Measurements from ENCODE around the gene AXIN1. TPM values are rescaled to one million over a fixed set of nuclear protein-coding genes. Genes with fewer than 3 reads are reported as not detected.

Gene AXIN1
- total RNA-seq, 1 donor from 2014 or later = 19.6 TPM

DNA sequence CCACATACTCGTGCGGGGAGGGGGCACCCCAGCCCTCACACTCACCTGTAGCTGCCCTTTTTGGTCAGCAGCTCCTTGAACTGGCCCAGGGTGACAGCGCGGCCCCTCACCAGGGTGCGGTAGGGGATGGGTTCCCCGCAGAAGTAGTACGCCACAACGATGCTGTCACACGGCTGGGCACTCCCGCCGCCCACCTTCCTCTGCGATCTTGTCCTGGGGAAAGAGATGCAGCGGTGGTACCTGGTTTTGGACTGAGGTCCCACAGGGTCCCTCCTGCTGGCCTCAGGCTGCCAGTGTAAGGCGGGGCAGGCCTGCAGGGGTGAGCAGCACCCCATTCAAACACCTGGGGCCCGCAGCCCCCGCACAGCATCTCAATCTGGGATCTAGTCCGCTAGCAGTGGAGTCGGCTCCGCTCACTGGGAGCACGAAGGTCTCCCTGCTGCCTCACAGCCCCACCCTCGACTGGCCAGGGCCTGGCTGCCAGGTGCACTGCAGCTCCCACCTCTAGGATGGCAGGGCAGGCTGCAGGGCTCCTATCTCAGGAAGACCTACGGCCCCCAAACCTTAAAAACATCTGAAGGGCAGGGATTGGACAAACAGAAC, 63.0 kb downstream of the AXIN1 start:
- no peaks in the 10 kb centered on the region for H3K27me3 ChIP-seq
- H2AFZ ChIP-seq (replicated peaks) = no peak overlapping the region
- no peaks in the 10 kb centered on the region for H3K9me3 ChIP-seq (ENCODE audit: low read depth)
- no peak overlapping the region for H3K27ac Mint-ChIP-seq
- no peak for DNase-seq (ENCODE audit: low spot score)
- no peak overlapping the region for H3K4me2 ChIP-seq
- H3K27me3 Mint-ChIP-seq (ENCODE audit: insufficient read depth, low read depth) = peaks cover 2% of the 10 kb centered on the region
- no peak for TF ChIP-seq EZH2phosphoT487 (IDR thresholded peaks at IDR 0.05)
- TF ChIP-seq EZH2 (IDR thresholded peaks at IDR 0.05) = no peak
- TF ChIP-seq, protein P1, sequence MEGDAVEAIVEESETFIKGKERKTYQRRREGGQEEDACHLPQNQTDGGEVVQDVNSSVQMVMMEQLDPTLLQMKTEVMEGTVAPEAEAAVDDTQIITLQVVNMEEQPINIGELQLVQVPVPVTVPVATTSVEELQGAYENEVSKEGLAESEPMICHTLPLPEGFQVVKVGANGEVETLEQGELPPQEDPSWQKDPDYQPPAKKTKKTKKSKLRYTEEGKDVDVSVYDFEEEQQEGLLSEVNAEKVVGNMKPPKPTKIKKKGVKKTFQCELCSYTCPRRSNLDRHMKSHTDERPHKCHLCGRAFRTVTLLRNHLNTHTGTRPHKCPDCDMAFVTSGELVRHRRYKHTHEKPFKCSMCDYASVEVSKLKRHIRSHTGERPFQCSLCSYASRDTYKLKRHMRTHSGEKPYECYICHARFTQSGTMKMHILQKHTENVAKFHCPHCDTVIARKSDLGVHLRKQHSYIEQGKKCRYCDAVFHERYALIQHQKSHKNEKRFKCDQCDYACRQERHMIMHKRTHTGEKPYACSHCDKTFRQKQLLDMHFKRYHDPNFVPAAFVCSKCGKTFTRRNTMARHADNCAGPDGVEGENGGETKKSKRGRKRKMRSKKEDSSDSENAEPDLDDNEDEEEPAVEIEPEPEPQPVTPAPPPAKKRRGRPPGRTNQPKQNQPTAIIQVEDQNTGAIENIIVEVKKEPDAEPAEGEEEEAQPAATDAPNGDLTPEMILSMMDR (IDR thresholded peaks at IDR 0.05) = no peak
- no peaks in the 10 kb centered on the region for H3K79me2 ChIP-seq (ENCODE audit: low read depth)
- H3K4me1 Mint-ChIP-seq = no peaks in the 10 kb centered on the region
- H3F3A ChIP-seq (ENCODE audit: low read depth) = no peaks in the 10 kb centered on the region
- H3K9me3 Mint-ChIP-seq = peaks cover 5% of the 10 kb centered on the region
- H3K27ac ChIP-seq = no peak overlapping the region
- no peaks in the 10 kb centered on the region for H3K4me1 ChIP-seq
- no peak overlapping the region for H3K4me3 ChIP-seq
- no peak overlapping the region for H3K4me3 Mint-ChIP-seq
- H3K36me3 Mint-ChIP-seq = peaks cover 13% of the 10 kb centered on the region
- H3K9ac ChIP-seq = no peak overlapping the region
- no peaks in the 10 kb centered on the region for H4K20me1 ChIP-seq (ENCODE audit: low read depth)
- H3K36me3 ChIP-seq = no peaks in the 10 kb centered on the region

DNA sequence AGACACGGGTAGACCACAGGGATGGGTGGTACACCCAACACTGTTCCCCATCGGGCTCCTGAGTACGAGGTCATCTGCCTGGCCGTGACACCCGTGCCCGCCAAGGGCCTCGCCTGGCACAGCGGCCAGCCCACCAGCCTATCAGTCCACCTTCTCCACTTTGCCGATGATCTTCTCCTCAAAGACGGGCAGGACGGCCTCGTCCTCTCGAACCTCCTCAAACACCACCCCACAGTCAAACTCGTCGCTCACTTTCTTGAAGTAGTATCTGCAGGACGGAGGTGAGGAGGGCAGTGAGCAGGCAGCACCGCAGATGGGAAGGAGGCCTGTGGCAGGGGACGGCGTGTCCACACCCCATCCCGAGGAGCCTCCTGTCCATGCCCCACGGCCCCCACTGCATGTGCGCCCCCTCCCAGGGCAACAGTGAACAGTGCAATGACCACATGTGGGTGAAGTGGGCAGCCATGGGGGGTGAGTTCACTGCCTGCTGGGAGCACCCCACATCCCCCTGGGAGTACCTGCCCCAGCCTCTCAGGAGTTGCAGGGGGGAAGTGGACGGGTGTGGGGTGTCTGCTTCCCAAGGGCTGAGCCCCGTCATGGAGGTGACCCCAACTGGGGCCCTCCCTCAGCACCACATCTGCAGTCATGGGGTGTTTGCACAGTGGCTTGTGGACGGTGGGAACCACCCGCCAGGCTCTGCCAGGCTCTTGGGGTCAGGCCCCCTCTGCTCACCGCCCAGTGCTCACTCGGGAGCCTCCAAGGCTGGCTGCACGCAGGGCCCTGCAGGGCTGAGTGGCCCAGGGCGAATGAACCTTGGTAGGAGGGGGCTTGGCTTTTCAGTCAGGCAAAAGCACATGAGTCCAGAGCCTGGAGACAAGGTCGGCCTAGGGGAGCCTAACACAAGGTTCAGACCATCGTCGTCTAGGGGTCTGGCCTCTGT, 64.3 kb downstream of the AXIN1 start:
- Histone ChIP-seq H3K36me3 (no peaks in the 10 kb centered on the region), H3K4me1 (no peaks in the 10 kb centered on the region), H2AFZ (replicated peaks) (no peak overlapping the region), H3F3A (ENCODE audit: low read depth) (no peaks in the 10 kb centered on the region), H3K4me2 (no peak overlapping the region), H3K9me3 (ENCODE audit: low read depth) (no peaks in the 10 kb centered on the region), H3K9ac (no peak overlapping the region), H3K27me3 (no peaks in the 10 kb centered on the region), H4K20me1 (ENCODE audit: low read depth) (no peaks in the 10 kb centered on the region), H3K4me3 (no peak overlapping the region), H3K79me2 (ENCODE audit: low read depth) (no peaks in the 10 kb centered on the region), H3K27ac (no peak overlapping the region)
- Mint-ChIP-seq H3K27me3 (ENCODE audit: insufficient read depth, low read depth) (peaks cover 2% of the 10 kb centered on the region), H3K36me3 (peaks cover 13% of the 10 kb centered on the region), H3K27ac (no peak overlapping the region), H3K9me3 (peaks cover 5% of the 10 kb centered on the region), H3K4me1 (no peaks in the 10 kb centered on the region), H3K4me3 (no peak overlapping the region)
- no peak for DNase-seq (ENCODE audit: low spot score)
- TF ChIP-seq EZH2 (IDR thresholded peaks at IDR 0.05) (no peak), EZH2phosphoT487 (IDR thresholded peaks at IDR 0.05) (no peak)
- TF ChIP-seq, protein P1 (IDR thresholded peaks at IDR 0.05) = no peak

DNA sequence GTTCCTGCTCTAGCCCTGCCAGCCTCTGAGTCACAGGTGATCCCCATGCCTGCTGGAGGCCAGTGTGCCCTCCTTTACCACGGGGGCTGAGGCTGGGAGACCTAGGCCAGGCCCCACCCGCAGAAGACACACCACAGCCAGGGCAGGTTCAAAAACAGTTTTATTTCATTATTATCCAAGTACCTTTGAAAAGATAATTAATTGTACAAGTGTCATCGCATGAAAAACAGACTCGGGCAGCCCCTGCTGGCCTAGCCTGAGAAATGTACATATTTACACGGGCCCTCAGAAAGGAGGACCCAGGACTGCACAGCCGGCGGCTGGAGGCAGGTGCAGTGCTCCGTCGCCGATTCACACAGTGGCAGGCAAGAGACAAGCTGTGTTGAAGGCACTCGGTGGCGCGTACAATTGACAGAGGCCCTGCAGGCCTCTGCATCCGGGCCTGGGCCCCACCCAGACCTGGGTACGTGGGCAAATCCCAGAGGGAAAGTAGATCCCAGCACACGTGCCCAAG, 65.2 kb downstream of the AXIN1 start:
- Mint-ChIP-seq H3K4me3 (no peak overlapping the region), H3K36me3 (peaks cover 10% of the 10 kb centered on the region), H3K9me3 (peaks cover 5% of the 10 kb centered on the region), H3K27ac (no peak overlapping the region), H3K4me1 (no peaks in the 10 kb centered on the region), H3K27me3 (ENCODE audit: insufficient read depth, low read depth) (peaks cover 2% of the 10 kb centered on the region)
- Histone ChIP-seq H3K4me1 (no peaks in the 10 kb centered on the region), H3K9ac (no peak overlapping the region), H3K9me3 (ENCODE audit: low read depth) (no peaks in the 10 kb centered on the region), H4K20me1 (ENCODE audit: low read depth) (no peaks in the 10 kb centered on the region), H2AFZ (replicated peaks) (no peak overlapping the region), H3K27ac (no peak overlapping the region), H3K4me2 (no peak overlapping the region), H3K4me3 (no peak overlapping the region), H3F3A (ENCODE audit: low read depth) (no peaks in the 10 kb centered on the region), H3K36me3 (no peaks in the 10 kb centered on the region), H3K79me2 (ENCODE audit: low read depth) (no peaks in the 10 kb centered on the region), H3K27me3 (peaks cover 2% of the 10 kb centered on the region)
- TF ChIP-seq EZH2phosphoT487 (IDR thresholded peaks at IDR 0.05) (no peak), EZH2 (IDR thresholded peaks at IDR 0.05) (no peak)
- TF ChIP-seq, protein P1 (IDR thresholded peaks at IDR 0.05) = no peak
- no peak for DNase-seq (ENCODE audit: low spot score)

Measured in neural progenitor cell (in vitro differentiated cells).